ENCODE data around the gene RPL22. TPM values are rescaled to one million over a fixed set of nuclear protein-coding genes. Genes with fewer than 3 reads are reported as not detected.

The RPL22 gene
- total RNA-seq, 4 donors from 2014 or later: 56.5 to 170 (median 106) TPM

- DNase-seq: peak; percentile 81
- peak; percentile 26 for TF ChIP-seq POLR2A (IDR thresholded peaks at IDR 0.05)
- no peak for TF ChIP-seq EP300 (IDR thresholded peaks at IDR 0.05; ENCODE audit: low read depth)
- TF ChIP-seq POLR2AphosphoS5 (IDR thresholded peaks at IDR 0.05): no peak
- peak; percentile 96 to 99 (median 98) for TF ChIP-seq CTCF (IDR thresholded peaks at IDR 0.05)
- Histone ChIP-seq H3K27ac (no peak overlapping the region), H3K36me3 (no peaks in the 10 kb centered on the region), H3K4me3 (no peak overlapping the region), H3K27me3 (peaks cover 96% of the 10 kb centered on the region), H3K9me3 (no peaks in the 10 kb centered on the region), H3K4me1 (peaks cover 17 to 45% (median 39%) of the 10 kb centered on the region in 4 donors)
- intact Hi-C loops (cut with DNase I; ENCODE audit: low total_unique reads): loop anchor here (5.0 kb wide), 2 partner anchors 96 to 161 kb away; no protein-coding TSS in a partner anchor
- in situ Hi-C loops (cut with MboI; ENCODE audit: low pct_ligation_motif_present in 1 of 4, low pct_unique_long_range_greater_than_20kb in 1 of 4, low sequenced_read_pairs in 3 of 4): loop anchor here in 3 of 4 donors (5.0 to 25.0 kb wide), 3 partner anchors 96 to 166 kb away; partner anchors contain the start of genes ESPN (in 1 of the 3) and HES2 (in 1 of the 3)
- 16% methylated on average over 13 of the region's 30 CpGs; no CpG with 5 or more reads in 1 of the 2 donors for WGBS, 2 donors (ENCODE audit: low coverage in 1 of 2)
Measured at GRCh38 chr1:6246497-6247467, 47.4 kb upstream of the RPL22 start.

GRCh38 chr1:6245869-6246496, 46.6 kb upstream of the RPL22 start:
- TF ChIP-seq POLR2A (IDR thresholded peaks at IDR 0.05) (no peak), EP300 (IDR thresholded peaks at IDR 0.05; ENCODE audit: low read depth) (no peak)
- Histone ChIP-seq H3K9me3 (no peaks in the 10 kb centered on the region), H3K4me3 (peak overlapping the region in 1 of 4 donors; percentile 28), H3K36me3 (no peaks in the 10 kb centered on the region), H3K27ac (no peak overlapping the region), H3K4me1 (peaks cover 19 to 45% (median 41%) of the 10 kb centered on the region in 4 donors), H3K27me3 (peaks cover 96% of the 10 kb centered on the region)
- DNase-seq: peak; percentile 41
- in situ Hi-C loops (cut with MboI; ENCODE audit: low pct_ligation_motif_present in 1 of 4, low pct_unique_long_range_greater_than_20kb in 1 of 4, low sequenced_read_pairs in 3 of 4) (loop anchor here in 3 of 4 donors (5.0 to 25.0 kb wide), 3 partner anchors 96 to 166 kb away; partner anchors contain the start of genes ESPN (in 1 of the 3) and HES2 (in 1 of the 3)), intact Hi-C loops (cut with DNase I; ENCODE audit: low total_unique reads) (loop anchor here (5.0 kb wide), 2 partner anchors 96 to 161 kb away; no protein-coding TSS in a partner anchor)
- WGBS, 2 donors (ENCODE audit: low coverage in 1 of 2): 7% methylated on average over 25 of the region's 49 CpGs; no CpG with 5 or more reads in 1 of the 2 donors

- in situ Hi-C loops (cut with MboI; ENCODE audit: low pct_ligation_motif_present in 1 of 4, low pct_unique_long_range_greater_than_20kb in 1 of 4, low sequenced_read_pairs in 3 of 4) (loop anchor here in 3 of 4 donors (5.0 to 25.0 kb wide), 3 partner anchors 97 to 167 kb away; partner anchors contain the start of genes ESPN (in 1 of the 3) and HES2 (in 1 of the 3)), intact Hi-C loops (cut with DNase I; ENCODE audit: low total_unique reads) (loop anchor here (5.0 kb wide), 2 partner anchors 97 to 162 kb away; no protein-coding TSS in a partner anchor)
- Histone ChIP-seq H3K36me3 (no peaks in the 10 kb centered on the region), H3K4me3 (peak overlapping the region in 1 of 4 donors; percentile 28), H3K4me1 (peaks cover 19 to 44% (median 41%) of the 10 kb centered on the region in 4 donors), H3K27ac (no peak overlapping the region), H3K9me3 (no peaks in the 10 kb centered on the region), H3K27me3 (peaks cover 96% of the 10 kb centered on the region)
- TF ChIP-seq EP300 (IDR thresholded peaks at IDR 0.05; ENCODE audit: low read depth) (no peak), POLR2A (IDR thresholded peaks at IDR 0.05) (no peak), CTCF (IDR thresholded peaks at IDR 0.05) (peak; percentile 61 to 92 (median 84)), POLR2AphosphoS5 (IDR thresholded peaks at IDR 0.05) (no peak)
- WGBS, 2 donors (ENCODE audit: low coverage in 1 of 2): 1% methylated on average over 36 of the region's 79 CpGs; no CpG with 5 or more reads in 1 of the 2 donors
- peak; percentile 78 for DNase-seq
Measured at GRCh38 chr1:6245086-6245868, 45.9 kb upstream of the RPL22 start.

Measured in transverse colon (tissue), 4 donors.